HCT116 (cell line): ENCODE results near the gene ZNF441. TPM values are rescaled to one million over a fixed set of nuclear protein-coding genes. Genes with fewer than 3 reads are reported as not detected.

Source experiments
- ATAC-seq: fragments of 200-7000 bp; cut with Tn5 transposase; 2 replicates; pipeline ENCODE4 v1.9.1; 2020; ENCODE audit warnings: mild to moderate bottlenecking, moderate library complexity
- BruUV-seq: library from RNA; stranded (reverse); fragments of 400-500 nt; replicated peaks from 2 replicates; lab custom pipeline; 2021; lab: Mats Ljungman, UMichigan
- CTCF ChIA-PET: fragments of 300-600 bp; sonication (Branson Sonifier 250); formaldehyde crosslinking; loops from one replicate; lab custom pipeline; 2021; ENCODE audit warnings: antibody characterized with exemption; lab: Charles Lee
- POLR2A ChIA-PET: fragments of 300-600, 350-600 bp; sonication (Branson Sonifier 250); formaldehyde crosslinking; loops from one replicate; lab custom pipeline; 2021; ENCODE audit warnings: antibody characterized with exemption; lab: Charles Lee
- RAD21 ChIA-PET, 2 experiments: fragments of 300-600 bp; sonication (Branson Sonifier 250); formaldehyde crosslinking; loops; one replicate each; lab custom pipeline; 2023; ENCODE audit warnings: low total read pairs in 2 of 2; ENCODE audit not compliant: uncharacterized antibody in 2 of 2, unreplicated experiment in 2 of 2, low non-redundant PET in 1 of 2; lab: Charles Lee
- DNase-seq: peaks from one replicate; pipeline ENCODE4 v3.0.0-alpha.2; 2010; ENCODE audit warnings: low read depth, low spot score
- H2AFZ ChIP-seq: fragments of 200-600 bp; shearing (Covaris generic), sonication (generic); 2 replicates; pipeline ENCODE4 v1.6.1; 2017; ENCODE audit warnings: low read depth, mixed run types, mixed read lengths, antibody characterized with exemption, low read length; ENCODE audit not compliant: poor library complexity, severe bottlenecking
- H3K27ac ChIP-seq: 2 replicates; pipeline ENCODE4 v1.5.1; 2012; ENCODE audit warnings: low read depth, low read length
- H3K27me3 ChIP-seq: fragments of 200-600 bp; sonication (generic); 2 replicates; pipeline ENCODE4 v1.6.1; 2016; ENCODE audit warnings: mixed run types, low read length, mixed read lengths; ENCODE audit not compliant: insufficient read depth
- H3K36me3 ChIP-seq, 2 experiments: fragments of 200-500 bp in 1 of 2; fragments of 200-600 bp in 1 of 2; sonication (Bioruptor generic) in 1 of 2; sonication (generic) in 1 of 2; 2 replicates each; pipeline versions ENCODE4 v1.5.1 to v1.6.1; 2014 to 2016; ENCODE audit warnings: low read length in 2 of 2, inconsistent platforms in 1 of 2, mixed read lengths in 1 of 2, mixed run types in 1 of 2; ENCODE audit not compliant: insufficient read depth in 2 of 2, control insufficient read depth in 1 of 2
- H3K4me1 ChIP-seq, 2 experiments: fragments of 200-600 bp in 1 of 2; sonication (generic) in 1 of 2; 2 replicates each; pipeline versions ENCODE4 v1.5.1 to v1.6.1; 2012 to 2017; ENCODE audit warnings: low read length in 2 of 2, inconsistent platforms in 1 of 2, mild to moderate bottlenecking in 1 of 2, mixed read lengths in 1 of 2, mixed run types in 1 of 2, moderate library complexity in 1 of 2; ENCODE audit not compliant: insufficient read depth in 2 of 2, control insufficient read depth in 1 of 2
- H3K4me2 ChIP-seq: fragments of 200-600 bp; sonication (generic); 2 replicates; pipeline ENCODE4 v1.6.1; 2017; ENCODE audit warnings: mixed run types, low read length, mixed read lengths
- H3K4me3 ChIP-seq, 2 experiments: fragments of 200-600 bp in 1 of 2; sonication (generic) in 1 of 2; replicated peaks in 1 of 2; 2 replicates each; pipeline ENCODE4 v1.5.1; 2011 to 2016; ENCODE audit warnings: low read length in 2 of 2, control low read depth in 1 of 2, low read depth in 1 of 2, mild to moderate bottlenecking in 1 of 2, mixed read lengths in 1 of 2, mixed run types in 1 of 2
- H3K79me2 ChIP-seq: fragments of 200-600 bp; sonication (generic); 2 replicates; pipeline ENCODE4 v1.6.1; 2017; ENCODE audit warnings: mild to moderate bottlenecking, mixed run types, low read length, moderate library complexity, mixed read lengths; ENCODE audit not compliant: insufficient read depth
- H3K9ac ChIP-seq: fragments of 200-600 bp; sonication (generic); 2 replicates; pipeline ENCODE4 v1.6.1; 2016; ENCODE audit warnings: low read length, mixed read lengths
- H3K9me2 ChIP-seq: fragments of 200-600 bp; sonication (generic), shearing (Covaris generic); 2 replicates; pipeline ENCODE4 v1.6.1; 2017; ENCODE audit warnings: mixed run types, mild to moderate bottlenecking, moderate library complexity; ENCODE audit not compliant: insufficient read depth
- H3K9me3 ChIP-seq, 2 experiments: fragments of 200-500 bp in 1 of 2; fragments of 200-600 bp in 1 of 2; sonication (Bioruptor generic) in 1 of 2; sonication (generic) in 1 of 2; 2 replicates each; pipeline ENCODE4 v1.6.1; 2014 to 2017; ENCODE audit warnings: low read length in 2 of 2, mixed read lengths in 2 of 2, inconsistent platforms in 1 of 2, low read depth in 1 of 2, mild to moderate bottlenecking in 1 of 2, mixed run types in 1 of 2, moderate library complexity in 1 of 2; ENCODE audit not compliant: control insufficient read depth in 1 of 2, insufficient read depth in 1 of 2
- H4K20me1 ChIP-seq: fragments of 200-600 bp; sonication (generic), shearing (Covaris generic); 2 replicates; pipeline ENCODE4 v1.6.1; 2017; ENCODE audit warnings: mixed run types, mild to moderate bottlenecking, moderate library complexity; ENCODE audit not compliant: insufficient read depth
- ATF3 ChIP-seq: IDR thresholded peaks from 2 replicates; pipeline ENCODE4 v1.6.1; 2012
- CBX3 ChIP-seq: IDR thresholded peaks from 2 replicates; pipeline ENCODE4 v1.6.1; 2012; ENCODE audit warnings: low read depth
- CTCF ChIP-seq, 3 experiments: fragments of 200-600 bp in 1 of 3; sonication (generic) in 1 of 3; IDR thresholded peaks in 2 of 3; conservative IDR thresholded peaks in 1 of 3; 2 replicates each; pipeline ENCODE4 v1.5.1; 2012 to 2017; ENCODE audit warnings: low read depth in 2 of 3, low read length in 2 of 3, antibody characterized with exemption in 1 of 3, borderline replicate concordance in 1 of 3, control low read depth in 1 of 3, mild to moderate bottlenecking in 1 of 3, mixed read lengths in 1 of 3, mixed run types in 1 of 3, moderate library complexity in 1 of 3; ENCODE audit not compliant: insufficient read depth in 1 of 3
- EGR1 ChIP-seq: IDR thresholded peaks from 2 replicates; pipeline ENCODE4 v1.6.1; 2012; ENCODE audit warnings: low read depth
- ELF1 ChIP-seq: IDR thresholded peaks from 2 replicates; pipeline ENCODE4 v1.6.1; 2012; ENCODE audit warnings: low read depth, borderline replicate concordance
- EZH2 ChIP-seq: fragments of 200-600 bp; sonication (generic); IDR thresholded peaks from 2 replicates; pipeline ENCODE4 v1.6.1; 2017; ENCODE audit warnings: antibody characterized with exemption, mixed run types
- EZH2phosphoT487 ChIP-seq: fragments of 200-600 bp; IDR thresholded peaks from 2 replicates; pipeline ENCODE4 v1.6.1; 2018; ENCODE audit warnings: antibody characterized with exemption, borderline replicate concordance
- JUND ChIP-seq: IDR thresholded peaks from 2 replicates; pipeline ENCODE4 v1.6.1; 2012
- MAX ChIP-seq: IDR thresholded peaks from 2 replicates; pipeline ENCODE4 v1.6.1; 2012
- POLR2A ChIP-seq: IDR thresholded peaks from 2 replicates; pipeline ENCODE4 v1.7.0; 2011; ENCODE audit warnings: borderline replicate concordance; ENCODE audit not compliant: insufficient read depth, insufficient read length; ENCODE audit errors: extremely low read depth
- POLR2AphosphoS5 ChIP-seq: IDR thresholded peaks from 2 replicates; pipeline ENCODE4 v1.6.1; 2011; ENCODE audit warnings: mild to moderate bottlenecking, low read depth, low read length, moderate library complexity
- RAD21 ChIP-seq: IDR thresholded peaks from 2 replicates; pipeline ENCODE4 v1.6.1; 2012; ENCODE audit warnings: low read depth, mild to moderate bottlenecking
- REST ChIP-seq: IDR thresholded peaks from 2 replicates; pipeline ENCODE4 v1.6.1; 2012; ENCODE audit warnings: low read depth
- SIN3A ChIP-seq: IDR thresholded peaks from 2 replicates; pipeline ENCODE4 v1.6.1; 2012; ENCODE audit warnings: low read depth
- SP1 ChIP-seq: IDR thresholded peaks from 2 replicates; pipeline ENCODE4 v1.6.1; 2012; ENCODE audit warnings: low read depth
- SRF ChIP-seq: IDR thresholded peaks from 2 replicates; pipeline ENCODE4 v1.6.1; 2012; ENCODE audit warnings: low read depth
- YY1 ChIP-seq: IDR thresholded peaks from 2 replicates; pipeline ENCODE4 v1.6.1; 2011; ENCODE audit warnings: low read length, low read depth, moderate library complexity, mild to moderate bottlenecking; ENCODE audit not compliant: insufficient replicate concordance; ENCODE audit errors: extremely low read depth
- ZBTB33 ChIP-seq: IDR thresholded peaks from 2 replicates; pipeline ENCODE4 v1.6.1; 2011; ENCODE audit warnings: mild to moderate bottlenecking, low read length, moderate library complexity; ENCODE audit not compliant: insufficient replicate concordance; ENCODE audit errors: extremely low read depth
- ZFX ChIP-seq: fragments of 450-650 bp; IDR thresholded peaks from 2 replicates; pipeline ENCODE4 v1.6.1; 2017
- intact Hi-C: fragments of 100-400 bp; cut with micrococcal nuclease; formaldehyde crosslinking; loops from 2 replicates; pipeline ENCODE4 v1.10.0; 2022
- total RNA-seq: library from RNA; stranded (reverse); gene quantifications from one replicate; pipeline ENCODE4 v1.2.1, GENCODE V29; 2021; ENCODE audit not compliant: unreplicated experiment

ZNF441 gene
- total RNA-seq, 1 experiment from 2014 or later: 1.1 TPM

- Histone ChIP-seq H3K4me1 (no peaks in the 10 kb centered on the region), H3K27ac (no peak overlapping the region), H3K4me2 (no peak overlapping the region)
- no TSS peak for BruUV-seq
- ATAC-seq: no peak
- CTCF ChIA-PET: no interaction called here
- RAD21 ChIA-PET: no interaction called here
- POLR2A ChIA-PET: no interaction called here
- TF ChIP-seq EZH2phosphoT487 (no peak), POLR2AphosphoS5 (no peak), ZFX (no peak), RAD21 (no peak), POLR2A (no peak), MAX (no peak), SRF (no peak), REST (no peak), EZH2 (no peak), CBX3 (no peak), SP1 (no peak), EGR1 (no peak), ATF3 (no peak), ZBTB33 (no peak), CTCF (IDR thresholded peaks at IDR 0.05 in 2 of 3, conservative IDR thresholded peaks at IDR 0.05 in 1 of 3; ENCODE audit: borderline replicate concordance in 1 of 3, insufficient read depth in 1 of 3, low read depth in 2 of 3, low read length in 2 of 3) (no peak), JUND (no peak), ELF1 (no peak), YY1 (no peak), SIN3A (no peak)
- TF ChIP-seq, all 23 proteins: peak for 0
- no peaks in the 10 kb centered on the region for H3K79me2 ChIP-seq
- no peaks in the 10 kb centered on the region for H3K9me2 ChIP-seq
- H3K9ac ChIP-seq: no peak overlapping the region
- H3K27me3 ChIP-seq: no peaks in the 10 kb centered on the region
- intact Hi-C loops: no loop called here
- H3K4me3 ChIP-seq: no peak overlapping the region
- DNase-seq: no peak
- peaks cover 0 to 7% of the 10 kb centered on the region in 2 experiments; a peak in 1 of 4 replicates for H3K9me3 ChIP-seq
- H4K20me1 ChIP-seq: no peaks in the 10 kb centered on the region
- no peak overlapping the region for H2AFZ ChIP-seq
- H3K36me3 ChIP-seq: no peaks in the 10 kb centered on the region
Observed at GRCh38 chr19:11792942-11793341, 26.1 kb downstream of the ZNF441 start.
